GM12873 (cell line): ENCODE results near the gene RNF125.

Source experiments
- TF ChIP-seq, protein P1 (sequence below): IDR thresholded peaks from 2 replicates; pipeline ENCODE4 v1.5.1; 2012; ENCODE audit warnings: low read depth, mild to moderate bottlenecking, moderate library complexity, low read length, control low read depth; ENCODE audit not compliant: insufficient read depth; ENCODE audit errors: missing control alignments

Gene RNF125

GRCh38 chr18:32095900-32096229 lies 77.2 kb downstream of the RNF125 start:
- TF ChIP-seq, protein P1, sequence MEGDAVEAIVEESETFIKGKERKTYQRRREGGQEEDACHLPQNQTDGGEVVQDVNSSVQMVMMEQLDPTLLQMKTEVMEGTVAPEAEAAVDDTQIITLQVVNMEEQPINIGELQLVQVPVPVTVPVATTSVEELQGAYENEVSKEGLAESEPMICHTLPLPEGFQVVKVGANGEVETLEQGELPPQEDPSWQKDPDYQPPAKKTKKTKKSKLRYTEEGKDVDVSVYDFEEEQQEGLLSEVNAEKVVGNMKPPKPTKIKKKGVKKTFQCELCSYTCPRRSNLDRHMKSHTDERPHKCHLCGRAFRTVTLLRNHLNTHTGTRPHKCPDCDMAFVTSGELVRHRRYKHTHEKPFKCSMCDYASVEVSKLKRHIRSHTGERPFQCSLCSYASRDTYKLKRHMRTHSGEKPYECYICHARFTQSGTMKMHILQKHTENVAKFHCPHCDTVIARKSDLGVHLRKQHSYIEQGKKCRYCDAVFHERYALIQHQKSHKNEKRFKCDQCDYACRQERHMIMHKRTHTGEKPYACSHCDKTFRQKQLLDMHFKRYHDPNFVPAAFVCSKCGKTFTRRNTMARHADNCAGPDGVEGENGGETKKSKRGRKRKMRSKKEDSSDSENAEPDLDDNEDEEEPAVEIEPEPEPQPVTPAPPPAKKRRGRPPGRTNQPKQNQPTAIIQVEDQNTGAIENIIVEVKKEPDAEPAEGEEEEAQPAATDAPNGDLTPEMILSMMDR, result no peak

DNA sequence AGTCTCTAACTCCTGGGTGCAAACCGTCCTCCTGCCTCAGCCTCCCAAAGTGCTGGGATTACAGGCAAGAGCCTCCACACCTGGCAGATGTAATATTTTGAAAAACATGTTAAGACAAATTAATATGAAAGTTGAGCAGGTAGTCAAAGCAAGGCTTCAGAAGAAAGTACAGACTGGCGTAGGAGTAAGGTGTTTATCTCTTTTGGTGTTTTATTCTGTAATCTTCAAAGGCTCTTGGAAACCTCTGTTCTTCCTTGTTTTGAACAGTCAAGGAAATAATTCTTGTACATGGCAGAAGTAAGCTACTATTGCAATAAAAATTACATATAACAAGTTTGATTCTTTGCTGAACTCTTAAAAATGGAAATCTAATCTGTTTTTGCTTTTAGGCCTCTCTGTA lies 78.3 kb downstream of the RNF125 start:
- TF ChIP-seq, protein P1, result no peak

DNA sequence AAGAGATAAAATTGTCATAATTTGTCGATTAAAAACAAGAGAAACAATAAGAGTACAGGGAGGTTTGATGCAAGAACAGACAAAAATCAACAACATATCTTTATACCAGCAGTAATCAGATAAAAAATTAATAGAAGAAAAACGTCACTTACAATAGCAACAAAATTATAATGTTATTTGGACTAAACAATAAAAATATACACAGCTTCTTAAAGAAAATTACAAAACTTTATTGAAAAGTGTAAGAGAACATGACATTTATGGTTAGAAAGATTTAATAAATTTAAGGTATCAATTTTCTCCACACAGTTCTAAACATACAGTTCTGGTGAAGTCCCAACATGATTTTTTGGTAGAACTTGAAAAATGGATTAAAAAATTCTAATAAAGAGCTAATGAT lies 85.9 kb downstream of the RNF125 start:
- TF ChIP-seq, protein P1, result no peak

DNA sequence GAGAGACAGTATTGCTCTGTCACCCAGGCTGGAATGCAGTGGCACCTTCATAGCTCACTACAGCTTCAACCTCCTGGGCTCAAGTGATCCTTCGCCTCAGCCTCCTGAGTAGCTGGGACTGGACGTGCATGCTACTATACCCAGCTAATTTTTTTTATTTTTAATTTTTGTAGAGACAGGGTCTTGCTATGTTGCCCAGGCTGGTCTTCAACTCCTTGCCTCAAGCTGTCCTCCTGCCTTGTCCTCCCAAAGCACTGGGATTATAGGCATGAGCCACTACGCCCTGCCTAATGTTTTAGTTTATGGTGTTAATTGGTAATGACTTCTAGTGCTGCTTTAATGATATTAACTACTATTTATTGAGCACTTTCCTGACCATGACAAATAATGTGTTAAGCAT lies 91.4 kb downstream of the RNF125 start:
- TF ChIP-seq, protein P1, result no peak

DNA sequence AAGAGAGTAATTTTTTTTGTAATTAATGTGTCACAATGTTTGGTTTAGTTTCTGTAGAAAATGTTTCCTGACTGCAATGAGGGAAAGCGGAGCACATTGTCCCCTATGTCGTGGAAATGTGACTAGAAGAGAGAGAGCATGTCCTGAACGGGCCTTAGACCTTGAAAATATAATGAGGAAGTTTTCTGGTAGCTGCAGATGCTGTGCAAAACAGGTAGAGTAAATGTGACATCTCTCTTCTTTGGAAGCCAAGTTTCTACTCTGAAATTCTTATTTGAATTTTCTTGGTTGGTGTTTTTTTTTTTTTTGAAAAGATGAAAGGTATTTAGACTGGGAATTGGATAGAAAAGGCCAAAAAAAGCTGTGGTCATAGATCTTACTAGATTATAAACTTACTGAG lies 93.1 kb downstream of the RNF125 start:
- TF ChIP-seq, protein P1, result no peak

DNA sequence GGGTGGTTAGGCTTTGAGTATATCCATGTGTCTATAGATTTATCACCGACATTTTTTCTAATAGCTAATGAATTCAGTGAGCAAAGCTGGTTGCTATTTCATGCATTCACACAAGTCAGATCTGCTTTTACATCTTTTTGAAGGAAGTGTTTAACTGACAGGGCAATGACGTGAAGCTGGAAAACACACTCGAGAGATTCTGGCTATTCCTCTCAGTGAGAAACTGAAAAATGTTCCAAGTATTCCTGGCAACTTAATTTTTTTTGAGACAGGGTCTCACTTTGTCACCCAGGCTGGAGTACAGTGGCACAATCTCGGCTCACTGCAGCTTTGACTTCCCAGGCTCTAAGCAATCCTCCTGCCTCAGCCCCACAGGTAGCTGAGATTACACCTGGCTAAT lies 94.2 kb downstream of the RNF125 start:
- TF ChIP-seq, protein P1, result no peak

DNA sequence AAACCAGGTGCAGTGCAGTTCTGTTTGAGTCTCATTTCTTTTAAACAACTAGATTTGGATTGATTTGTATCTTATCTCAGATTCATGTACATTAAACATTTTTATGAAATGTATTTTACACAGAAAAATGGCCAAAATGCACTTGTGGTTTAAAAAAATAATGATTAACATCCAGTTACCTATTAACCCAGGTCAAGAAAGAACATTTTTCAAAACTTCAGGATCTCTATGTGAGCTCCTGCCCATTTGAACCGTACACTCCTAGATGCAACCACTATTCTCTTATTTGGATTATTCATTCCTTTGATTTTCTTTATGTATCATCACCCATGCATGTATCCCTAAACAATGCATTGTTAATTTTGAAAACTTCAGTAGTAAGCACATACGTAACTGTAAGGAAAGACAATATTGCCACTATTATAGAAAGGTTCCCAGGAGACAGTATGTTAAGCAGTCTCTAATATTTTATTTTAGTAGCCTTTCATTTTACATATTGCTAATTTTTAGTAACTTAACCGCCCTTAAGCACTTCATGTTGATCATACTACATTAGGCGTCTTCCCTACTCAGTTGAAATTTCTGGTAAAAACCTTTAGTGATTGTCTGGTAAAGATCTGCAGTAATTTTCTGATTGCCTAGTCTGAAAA lies 95.8 kb downstream of the RNF125 start:
- TF ChIP-seq, protein P1, result no peak
